Bronchial epithelial cell (primary cell): Measurements from ENCODE around the gene NOSIP. TPM values are rescaled to one million over a fixed set of nuclear protein-coding genes. Genes with fewer than 3 reads are reported as not detected.

Experiments used
- DNase-seq: peaks from one replicate; pipeline ENCODE4 v3.0.0-alpha.2; 2010; ENCODE audit warnings: low read depth
- FAIRE-seq: peaks from 2 replicates; lab custom pipeline; 2011; peaks lifted over from hg19 to GRCh38; lab: Jason Lieb, UNC
- H3K27me3 ChIP-seq: 2 replicates; pipeline ENCODE4 v1.5.1; 2011; ENCODE audit warnings: low read length; ENCODE audit not compliant: control insufficient read depth, insufficient read depth
- H3K36me3 ChIP-seq: 2 replicates; pipeline ENCODE4 v1.5.1; 2011; ENCODE audit warnings: low read length; ENCODE audit not compliant: control insufficient read depth, insufficient read depth
- H3K4me3 ChIP-seq: 2 replicates; pipeline ENCODE4 v1.5.1; 2011; ENCODE audit warnings: mild to moderate bottlenecking, low read depth, low read length, control low read depth
- CTCF ChIP-seq: IDR thresholded peaks from 2 replicates; pipeline ENCODE4 v1.5.1; 2011; ENCODE audit warnings: mild to moderate bottlenecking, moderate library complexity, low read length, control low read depth, inconsistent platforms; ENCODE audit not compliant: insufficient read depth, severe bottlenecking
- total RNA-seq: library from RNA; depleted of rRNA; stranded (reverse); fragments of >200 nt; gene quantifications from 2 replicates; pipeline ENCODE4 v1.2.1, GENCODE V29; 2014

Gene NOSIP
- total RNA-seq, 1 donor from 2014 or later, result 71.1 TPM

- FAIRE-seq, result peak; percentile 18
These were observed 38.4 kb downstream of the NOSIP start for GRCh38 chr19:49541914-49542313.

GRCh38 chr19:49539192-49539952 is 41.0 kb downstream of the NOSIP start:
- no peaks in the 10 kb centered on the region for H3K27me3 ChIP-seq
- no peak for FAIRE-seq
- DNase-seq, result no peak
- no peak overlapping the region for H3K4me3 ChIP-seq
- TF ChIP-seq CTCF, result no peak
- no peaks in the 10 kb centered on the region for H3K36me3 ChIP-seq

More at GRCh38 chr19:49541914-49542313, 38.4 kb downstream of the NOSIP start:
- DNase-seq, result no peak
- no peak overlapping the region for H3K4me3 ChIP-seq
- TF ChIP-seq CTCF, result no peak
- H3K27me3 ChIP-seq, result no peaks in the 10 kb centered on the region
- H3K36me3 ChIP-seq, result no peaks in the 10 kb centered on the region

GRCh38 chr19:49538643-49539042 is 41.7 kb downstream of the NOSIP start:
- no peak for TF ChIP-seq CTCF
- no peak for FAIRE-seq
- no peak overlapping the region for H3K4me3 ChIP-seq
- H3K27me3 ChIP-seq, result no peaks in the 10 kb centered on the region
- no peak for DNase-seq
- H3K36me3 ChIP-seq, result no peaks in the 10 kb centered on the region

GRCh38 chr19:49536921-49537462 is 43.4 kb downstream of the NOSIP start:
- Histone ChIP-seq H3K4me3 (no peak overlapping the region), H3K27me3 (no peaks in the 10 kb centered on the region), H3K36me3 (no peaks in the 10 kb centered on the region)
- DNase-seq (no peak), FAIRE-seq (no peak)
- TF ChIP-seq CTCF, result no peak

- Histone ChIP-seq H3K27me3 (no peaks in the 10 kb centered on the region), H3K4me3 (no peak overlapping the region), H3K36me3 (no peaks in the 10 kb centered on the region)
- DNase-seq (no peak), FAIRE-seq (no peak)
- TF ChIP-seq CTCF, result no peak
These were observed 45.5 kb downstream of the NOSIP start for GRCh38 chr19:49534632-49535385.
